ENCODE data around the gene SARM1.

GRCh38 chr17:28390563-28390962 lies 19.1 kb downstream of the SARM1 start:
- no peak for TF ChIP-seq GATA2 (IDR thresholded peaks at IDR 0.05; ENCODE audit: low read depth, low read length)
- no peak for TF ChIP-seq GATA3 (IDR thresholded peaks at IDR 0.05; ENCODE audit: low read depth, low read length)
